ENCODE results near the gene MED22. TPM values are rescaled to one million over a fixed set of nuclear protein-coding genes. Genes with fewer than 3 reads are reported as not detected.

The MED22 gene
- polyA plus RNA-seq, 1 experiment, result 14.1 TPM

GRCh38 chr9:133344979-133345378, 3.0 kb downstream of the MED22 start:
- TF ChIP-seq, protein P1, sequence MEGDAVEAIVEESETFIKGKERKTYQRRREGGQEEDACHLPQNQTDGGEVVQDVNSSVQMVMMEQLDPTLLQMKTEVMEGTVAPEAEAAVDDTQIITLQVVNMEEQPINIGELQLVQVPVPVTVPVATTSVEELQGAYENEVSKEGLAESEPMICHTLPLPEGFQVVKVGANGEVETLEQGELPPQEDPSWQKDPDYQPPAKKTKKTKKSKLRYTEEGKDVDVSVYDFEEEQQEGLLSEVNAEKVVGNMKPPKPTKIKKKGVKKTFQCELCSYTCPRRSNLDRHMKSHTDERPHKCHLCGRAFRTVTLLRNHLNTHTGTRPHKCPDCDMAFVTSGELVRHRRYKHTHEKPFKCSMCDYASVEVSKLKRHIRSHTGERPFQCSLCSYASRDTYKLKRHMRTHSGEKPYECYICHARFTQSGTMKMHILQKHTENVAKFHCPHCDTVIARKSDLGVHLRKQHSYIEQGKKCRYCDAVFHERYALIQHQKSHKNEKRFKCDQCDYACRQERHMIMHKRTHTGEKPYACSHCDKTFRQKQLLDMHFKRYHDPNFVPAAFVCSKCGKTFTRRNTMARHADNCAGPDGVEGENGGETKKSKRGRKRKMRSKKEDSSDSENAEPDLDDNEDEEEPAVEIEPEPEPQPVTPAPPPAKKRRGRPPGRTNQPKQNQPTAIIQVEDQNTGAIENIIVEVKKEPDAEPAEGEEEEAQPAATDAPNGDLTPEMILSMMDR (IDR thresholded peaks at IDR 0.05; ENCODE audit: low read depth, low read length), result no peak
- H3K27me3 ChIP-seq (ENCODE audit: control insufficient read depth, insufficient read depth, low read length), result no peaks in the 10 kb centered on the region
- H3K9me3 ChIP-seq (ENCODE audit: control insufficient read depth, insufficient read depth, low read length), result peaks cover 5% of the 10 kb centered on the region; the same call in 1 of the 2 replicates
- no peak overlapping the region for H3K4me3 ChIP-seq (ENCODE audit: low read depth, low read length)
- H3K27ac ChIP-seq (ENCODE audit: low read depth, low read length), result no peak overlapping the region
- no peak for DNase-seq (ENCODE audit: low read depth, low spot score)
- ChIA-PET POLR2A (no interaction called here), CTCF (no interaction called here)

DNA sequence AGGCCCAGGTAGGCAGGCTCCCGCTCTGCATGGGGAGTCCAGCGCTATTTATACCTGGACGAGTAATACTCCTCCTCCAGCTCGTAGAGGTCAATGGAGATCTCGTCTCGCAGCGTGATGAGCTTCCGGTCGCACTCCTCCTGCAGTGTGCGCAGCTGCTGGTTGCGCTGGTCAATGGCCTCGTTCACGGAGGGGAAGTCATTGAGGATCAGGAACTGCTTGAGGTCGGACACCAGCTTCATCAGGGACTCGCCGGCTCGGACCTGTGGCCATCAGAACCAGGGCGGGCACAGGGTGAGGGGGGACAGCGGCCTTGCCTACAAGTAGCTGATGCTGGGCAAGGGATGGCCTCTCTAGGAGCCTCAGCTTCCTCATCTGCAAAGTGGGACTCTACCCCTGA, 3.9 kb downstream of the MED22 start:
- ChIA-PET POLR2A (no interaction called here), CTCF (no interaction called here)
- Histone ChIP-seq H3K27ac (ENCODE audit: low read depth, low read length) (no peak overlapping the region), H3K4me3 (ENCODE audit: low read depth, low read length) (no peak overlapping the region), H3K9me3 (ENCODE audit: control insufficient read depth, insufficient read depth, low read length) (peaks cover 5% of the 10 kb centered on the region; the same call in 1 of the 2 replicates), H3K27me3 (ENCODE audit: control insufficient read depth, insufficient read depth, low read length) (no peaks in the 10 kb centered on the region)
- TF ChIP-seq, protein P1 (IDR thresholded peaks at IDR 0.05; ENCODE audit: low read depth, low read length), result no peak
- no peak for DNase-seq (ENCODE audit: low read depth, low spot score)

DNA sequence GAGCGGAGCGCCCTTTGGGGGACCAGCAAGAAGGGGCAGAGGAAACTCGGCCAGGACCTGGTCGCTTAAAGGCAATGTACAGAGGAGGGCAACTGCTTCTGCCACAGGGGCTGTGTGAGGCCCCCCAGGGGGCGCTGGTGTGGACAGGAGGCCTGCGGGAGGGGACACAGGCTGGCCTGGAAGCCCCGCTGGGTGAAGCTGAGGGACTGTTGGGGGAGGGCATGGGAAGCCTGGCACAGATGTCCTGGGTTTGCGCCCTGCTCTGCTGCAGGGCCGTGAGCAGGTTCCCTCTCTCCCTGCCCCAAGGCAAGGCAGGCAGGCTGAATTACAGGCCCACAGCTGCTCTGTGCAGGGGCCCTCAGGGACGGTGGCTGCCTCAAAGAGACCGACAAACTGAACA, 5.4 kb downstream of the MED22 start:
- ChIA-PET CTCF (interaction anchor here (0.6 to 1.2 kb wide), 2 partner anchors 13 to 1051 kb away, joined by 4 read pairs; no protein-coding TSS in a partner anchor), POLR2A (no interaction called here)
- no peak overlapping the region for H3K4me3 ChIP-seq (ENCODE audit: low read depth, low read length)
- no peaks in the 10 kb centered on the region for H3K27me3 ChIP-seq (ENCODE audit: control insufficient read depth, insufficient read depth, low read length)
- H3K27ac ChIP-seq (ENCODE audit: low read depth, low read length), result no peak overlapping the region
- TF ChIP-seq, protein P1 (IDR thresholded peaks at IDR 0.05; ENCODE audit: low read depth, low read length), result peak; percentile 25
- no peaks in the 10 kb centered on the region for H3K9me3 ChIP-seq (ENCODE audit: control insufficient read depth, insufficient read depth, low read length)
- no peak for DNase-seq (ENCODE audit: low read depth, low spot score)

DNA sequence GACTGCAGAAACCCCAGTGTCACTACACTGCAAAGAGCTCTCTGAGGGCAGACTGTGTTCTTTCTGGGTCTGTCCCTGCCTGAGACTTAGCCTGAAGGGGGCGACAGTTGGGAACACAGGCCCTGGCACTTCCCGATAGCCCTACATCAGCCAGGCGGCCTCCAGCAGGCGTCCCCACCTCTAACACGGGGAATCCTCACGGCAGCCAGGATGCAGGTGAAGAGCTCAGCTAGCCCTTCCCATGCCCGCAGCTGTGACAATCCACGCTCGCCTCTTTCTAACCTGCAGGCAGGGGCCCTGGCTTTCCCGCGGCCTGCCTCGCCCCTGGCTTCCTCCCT, 5.9 kb downstream of the MED22 start:
- DNase-seq (ENCODE audit: low read depth, low spot score), result no peak
- Histone ChIP-seq H3K27me3 (ENCODE audit: control insufficient read depth, insufficient read depth, low read length) (no peaks in the 10 kb centered on the region), H3K9me3 (ENCODE audit: control insufficient read depth, insufficient read depth, low read length) (no peaks in the 10 kb centered on the region), H3K4me3 (ENCODE audit: low read depth, low read length) (no peak overlapping the region), H3K27ac (ENCODE audit: low read depth, low read length) (no peak overlapping the region)
- CTCF ChIA-PET, result interaction anchor here (1.2 kb wide), 1 partner anchor 12 kb away, joined by 4 read pairs; no protein-coding TSS in a partner anchor
- POLR2A ChIA-PET, result no interaction called here
- TF ChIP-seq, protein P1 (IDR thresholded peaks at IDR 0.05; ENCODE audit: low read depth, low read length), result no peak

GRCh38 chr9:133341369-133342068, 6.4 kb downstream of the MED22 start:
- POLR2A ChIA-PET, result no interaction called here
- no peak for DNase-seq (ENCODE audit: low read depth, low spot score)
- H3K27ac ChIP-seq (ENCODE audit: low read depth, low read length), result no peak overlapping the region
- no peaks in the 10 kb centered on the region for H3K9me3 ChIP-seq (ENCODE audit: control insufficient read depth, insufficient read depth, low read length)
- TF ChIP-seq, protein P1 (IDR thresholded peaks at IDR 0.05; ENCODE audit: low read depth, low read length), result no peak
- CTCF ChIA-PET, result interaction anchor here (1.2 kb wide), 1 partner anchor 12 kb away, joined by 4 read pairs; no protein-coding TSS in a partner anchor
- no peaks in the 10 kb centered on the region for H3K27me3 ChIP-seq (ENCODE audit: control insufficient read depth, insufficient read depth, low read length)
- H3K4me3 ChIP-seq (ENCODE audit: low read depth, low read length), result no peak overlapping the region
